Measurements from ENCODE around the gene TOR1B.

TOR1B gene

DNA sequence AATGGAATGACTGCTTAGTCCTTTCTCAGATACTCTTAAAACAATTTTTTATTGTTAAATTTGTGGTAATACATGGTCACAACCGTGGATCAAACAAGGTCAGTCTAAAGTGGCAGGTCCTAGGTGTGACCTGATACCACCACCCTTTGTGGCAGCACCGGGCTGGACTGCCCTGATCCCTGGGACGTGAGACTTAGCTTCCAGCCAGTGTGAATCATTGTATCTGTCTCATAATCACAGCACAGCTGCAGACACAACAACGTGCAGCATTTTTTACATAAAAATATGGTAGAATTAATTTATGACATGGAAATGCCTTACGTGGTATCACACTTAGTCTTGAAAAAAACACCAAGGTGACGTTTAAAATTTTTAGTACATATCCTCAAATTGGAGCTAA is 7.8 kb downstream of the TOR1B start:
- Histone ChIP-seq H3K9me3 (ENCODE audit: control insufficient read depth, insufficient read depth, low read depth, low read length) (no peaks in the 10 kb centered on the region), H3K4me1 (ENCODE audit: control insufficient read depth, insufficient read depth, low read length) (no peaks in the 10 kb centered on the region), H3K36me3 (ENCODE audit: control insufficient read depth in 2 of 2, insufficient read depth in 1 of 2, low read length in 2 of 2) (peaks cover 10 to 90% of the 10 kb centered on the region in 2 experiments; a peak in 2 of 3 replicates), H3K4me3 (ENCODE audit: low read depth, low read length) (no peak overlapping the region), H3K27ac (ENCODE audit: extremely low read depth, low read depth, low read length) (no peak overlapping the region)
- POLR2A ChIA-PET: interaction anchor here (0.9 to 3.0 kb wide), 4 partner anchors 8 to 24 kb away, joined by 4 to 12 read pairs (median 9); partner anchors contain the start of genes C9orf78, TOR1A and USP20
- no peak for TF ChIP-seq OVOL3 (tag by site-specific recombination; IDR thresholded peaks at IDR 0.05)
- no peak for TF ChIP-seq ZNF404 (tag by site-specific recombination; IDR thresholded peaks at IDR 0.05)
- TF ChIP-seq, protein P1, sequence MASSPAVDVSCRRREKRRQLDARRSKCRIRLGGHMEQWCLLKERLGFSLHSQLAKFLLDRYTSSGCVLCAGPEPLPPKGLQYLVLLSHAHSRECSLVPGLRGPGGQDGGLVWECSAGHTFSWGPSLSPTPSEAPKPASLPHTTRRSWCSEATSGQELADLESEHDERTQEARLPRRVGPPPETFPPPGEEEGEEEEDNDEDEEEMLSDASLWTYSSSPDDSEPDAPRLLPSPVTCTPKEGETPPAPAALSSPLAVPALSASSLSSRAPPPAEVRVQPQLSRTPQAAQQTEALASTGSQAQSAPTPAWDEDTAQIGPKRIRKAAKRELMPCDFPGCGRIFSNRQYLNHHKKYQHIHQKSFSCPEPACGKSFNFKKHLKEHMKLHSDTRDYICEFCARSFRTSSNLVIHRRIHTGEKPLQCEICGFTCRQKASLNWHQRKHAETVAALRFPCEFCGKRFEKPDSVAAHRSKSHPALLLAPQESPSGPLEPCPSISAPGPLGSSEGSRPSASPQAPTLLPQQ (tag by site-specific recombination; IDR thresholded peaks at IDR 0.05): no peak
- no peak for TF ChIP-seq ZNF155 (tag by site-specific recombination; IDR thresholded peaks at IDR 0.05)
- TF ChIP-seq, protein P2, sequence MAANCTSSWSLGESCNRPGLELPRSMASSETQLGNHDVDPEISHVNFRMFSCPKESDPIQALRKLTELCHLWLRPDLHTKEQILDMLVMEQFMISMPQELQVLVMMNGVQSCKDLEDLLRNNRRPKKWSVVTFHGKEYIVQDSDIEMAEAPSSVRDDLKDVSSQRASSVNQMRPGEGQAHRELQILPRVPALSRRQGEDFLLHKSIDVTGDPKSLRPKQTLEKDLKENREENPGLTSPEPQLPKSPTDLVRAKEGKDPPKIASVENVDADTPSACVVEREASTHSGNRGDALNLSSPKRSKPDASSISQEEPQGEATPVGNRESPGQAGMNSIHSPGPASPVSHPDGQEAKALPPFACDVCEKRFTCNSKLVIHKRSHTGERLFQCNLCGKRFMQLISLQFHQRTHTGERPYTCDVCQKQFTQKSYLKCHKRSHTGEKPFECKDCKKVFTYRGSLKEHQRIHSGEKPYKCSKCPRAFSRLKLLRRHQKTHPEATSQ (tag by site-specific recombination; IDR thresholded peaks at IDR 0.05): no peak
- CTCF ChIA-PET: interaction anchor here (0.6 to 0.7 kb wide), 2 partner anchors 428 to 512 kb away, joined by 3 to 4 read pairs; no protein-coding TSS in a partner anchor

DNA sequence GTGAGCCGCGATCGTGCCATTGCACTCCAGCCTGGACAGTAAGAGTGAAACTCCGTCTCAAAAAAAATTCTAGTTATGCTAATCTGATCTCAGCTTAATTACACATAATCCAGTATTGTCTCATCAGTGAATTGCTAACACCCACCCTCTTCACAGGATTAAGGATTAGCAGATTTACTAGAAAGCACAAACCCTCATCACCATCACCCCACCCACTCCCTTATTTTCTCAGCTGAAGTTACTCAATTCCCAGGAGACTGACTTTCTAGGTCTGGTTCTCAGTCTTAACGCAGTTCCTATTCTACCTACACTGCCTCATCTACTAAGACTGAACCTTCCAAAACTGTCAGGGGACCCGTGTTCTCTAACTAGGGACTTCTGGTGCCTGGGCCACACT is 9.0 kb downstream of the TOR1B start:
- Histone ChIP-seq H3K36me3 (ENCODE audit: control insufficient read depth in 2 of 2, insufficient read depth in 1 of 2, low read length in 2 of 2) (peaks cover 9 to 90% of the 10 kb centered on the region in 2 experiments; a peak in 2 of 3 replicates), H3K4me3 (ENCODE audit: low read depth, low read length) (no peak overlapping the region), H3K9me3 (ENCODE audit: control insufficient read depth, insufficient read depth, low read depth, low read length) (no peaks in the 10 kb centered on the region), H3K27ac (ENCODE audit: extremely low read depth, low read depth, low read length) (no peak overlapping the region), H3K4me1 (ENCODE audit: control insufficient read depth, insufficient read depth, low read length) (no peaks in the 10 kb centered on the region)
- CTCF ChIA-PET: interaction anchor here (0.6 to 1.4 kb wide), 4 partner anchors 21 to 1115 kb away, joined by 3 to 4 read pairs (median 3); no protein-coding TSS in a partner anchor
- POLR2A ChIA-PET: interaction anchor here (0.5 to 3.0 kb wide), 5 partner anchors 8 to 606 kb away, joined by 3 to 12 read pairs (median 6); partner anchors contain the start of genes C9orf78, TOR1A and USP20
- TF ChIP-seq, protein P3, sequence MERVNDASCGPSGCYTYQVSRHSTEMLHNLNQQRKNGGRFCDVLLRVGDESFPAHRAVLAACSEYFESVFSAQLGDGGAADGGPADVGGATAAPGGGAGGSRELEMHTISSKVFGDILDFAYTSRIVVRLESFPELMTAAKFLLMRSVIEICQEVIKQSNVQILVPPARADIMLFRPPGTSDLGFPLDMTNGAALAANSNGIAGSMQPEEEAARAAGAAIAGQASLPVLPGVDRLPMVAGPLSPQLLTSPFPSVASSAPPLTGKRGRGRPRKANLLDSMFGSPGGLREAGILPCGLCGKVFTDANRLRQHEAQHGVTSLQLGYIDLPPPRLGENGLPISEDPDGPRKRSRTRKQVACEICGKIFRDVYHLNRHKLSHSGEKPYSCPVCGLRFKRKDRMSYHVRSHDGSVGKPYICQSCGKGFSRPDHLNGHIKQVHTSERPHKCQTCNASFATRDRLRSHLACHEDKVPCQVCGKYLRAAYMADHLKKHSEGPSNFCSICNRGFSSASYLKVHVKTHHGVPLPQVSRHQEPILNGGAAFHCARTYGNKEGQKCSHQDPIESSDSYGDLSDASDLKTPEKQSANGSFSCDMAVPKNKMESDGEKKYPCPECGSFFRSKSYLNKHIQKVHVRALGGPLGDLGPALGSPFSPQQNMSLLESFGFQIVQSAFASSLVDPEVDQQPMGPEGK (tag by site-specific recombination; IDR thresholded peaks at IDR 0.05): no peak
- TF ChIP-seq SALL2 (tag by site-specific recombination; IDR thresholded peaks at IDR 0.05; ENCODE audit: borderline replicate concordance) (no peak), ZFHX2 (tag by site-specific recombination; conservative IDR thresholded peaks at IDR 0.05) (peak; percentile 38), GLI2 (tag by site-specific recombination; IDR thresholded peaks at IDR 0.05; ENCODE audit: borderline replicate concordance, low read depth) (no peak), ZNF48 (tag by site-specific recombination; IDR thresholded peaks at IDR 0.05) (no peak), MZF1 (tag by site-specific recombination; IDR thresholded peaks at IDR 0.05; ENCODE audit: borderline replicate concordance) (no peak), GLIS1 (tag by site-specific recombination; IDR thresholded peaks at IDR 0.05) (no peak), ZNF184 (tag by site-specific recombination; IDR thresholded peaks at IDR 0.05) (no peak), ZNF394 (tag by site-specific recombination; IDR thresholded peaks at IDR 0.05; ENCODE audit: borderline replicate concordance) (no peak)
- TF ChIP-seq, protein P4, sequence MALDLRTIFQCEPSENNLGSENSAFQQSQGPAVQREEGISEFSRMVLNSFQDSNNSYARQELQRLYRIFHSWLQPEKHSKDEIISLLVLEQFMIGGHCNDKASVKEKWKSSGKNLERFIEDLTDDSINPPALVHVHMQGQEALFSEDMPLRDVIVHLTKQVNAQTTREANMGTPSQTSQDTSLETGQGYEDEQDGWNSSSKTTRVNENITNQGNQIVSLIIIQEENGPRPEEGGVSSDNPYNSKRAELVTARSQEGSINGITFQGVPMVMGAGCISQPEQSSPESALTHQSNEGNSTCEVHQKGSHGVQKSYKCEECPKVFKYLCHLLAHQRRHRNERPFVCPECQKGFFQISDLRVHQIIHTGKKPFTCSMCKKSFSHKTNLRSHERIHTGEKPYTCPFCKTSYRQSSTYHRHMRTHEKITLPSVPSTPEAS (tag by site-specific recombination; IDR thresholded peaks at IDR 0.05): no peak
- TF ChIP-seq, protein P5, sequence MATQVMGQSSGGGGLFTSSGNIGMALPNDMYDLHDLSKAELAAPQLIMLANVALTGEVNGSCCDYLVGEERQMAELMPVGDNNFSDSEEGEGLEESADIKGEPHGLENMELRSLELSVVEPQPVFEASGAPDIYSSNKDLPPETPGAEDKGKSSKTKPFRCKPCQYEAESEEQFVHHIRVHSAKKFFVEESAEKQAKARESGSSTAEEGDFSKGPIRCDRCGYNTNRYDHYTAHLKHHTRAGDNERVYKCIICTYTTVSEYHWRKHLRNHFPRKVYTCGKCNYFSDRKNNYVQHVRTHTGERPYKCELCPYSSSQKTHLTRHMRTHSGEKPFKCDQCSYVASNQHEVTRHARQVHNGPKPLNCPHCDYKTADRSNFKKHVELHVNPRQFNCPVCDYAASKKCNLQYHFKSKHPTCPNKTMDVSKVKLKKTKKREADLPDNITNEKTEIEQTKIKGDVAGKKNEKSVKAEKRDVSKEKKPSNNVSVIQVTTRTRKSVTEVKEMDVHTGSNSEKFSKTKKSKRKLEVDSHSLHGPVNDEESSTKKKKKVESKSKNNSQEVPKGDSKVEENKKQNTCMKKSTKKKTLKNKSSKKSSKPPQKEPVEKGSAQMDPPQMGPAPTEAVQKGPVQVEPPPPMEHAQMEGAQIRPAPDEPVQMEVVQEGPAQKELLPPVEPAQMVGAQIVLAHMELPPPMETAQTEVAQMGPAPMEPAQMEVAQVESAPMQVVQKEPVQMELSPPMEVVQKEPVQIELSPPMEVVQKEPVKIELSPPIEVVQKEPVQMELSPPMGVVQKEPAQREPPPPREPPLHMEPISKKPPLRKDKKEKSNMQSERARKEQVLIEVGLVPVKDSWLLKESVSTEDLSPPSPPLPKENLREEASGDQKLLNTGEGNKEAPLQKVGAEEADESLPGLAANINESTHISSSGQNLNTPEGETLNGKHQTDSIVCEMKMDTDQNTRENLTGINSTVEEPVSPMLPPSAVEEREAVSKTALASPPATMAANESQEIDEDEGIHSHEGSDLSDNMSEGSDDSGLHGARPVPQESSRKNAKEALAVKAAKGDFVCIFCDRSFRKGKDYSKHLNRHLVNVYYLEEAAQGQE (tag by site-specific recombination; IDR thresholded peaks at IDR 0.05): no peak
- TF ChIP-seq, protein P6, sequence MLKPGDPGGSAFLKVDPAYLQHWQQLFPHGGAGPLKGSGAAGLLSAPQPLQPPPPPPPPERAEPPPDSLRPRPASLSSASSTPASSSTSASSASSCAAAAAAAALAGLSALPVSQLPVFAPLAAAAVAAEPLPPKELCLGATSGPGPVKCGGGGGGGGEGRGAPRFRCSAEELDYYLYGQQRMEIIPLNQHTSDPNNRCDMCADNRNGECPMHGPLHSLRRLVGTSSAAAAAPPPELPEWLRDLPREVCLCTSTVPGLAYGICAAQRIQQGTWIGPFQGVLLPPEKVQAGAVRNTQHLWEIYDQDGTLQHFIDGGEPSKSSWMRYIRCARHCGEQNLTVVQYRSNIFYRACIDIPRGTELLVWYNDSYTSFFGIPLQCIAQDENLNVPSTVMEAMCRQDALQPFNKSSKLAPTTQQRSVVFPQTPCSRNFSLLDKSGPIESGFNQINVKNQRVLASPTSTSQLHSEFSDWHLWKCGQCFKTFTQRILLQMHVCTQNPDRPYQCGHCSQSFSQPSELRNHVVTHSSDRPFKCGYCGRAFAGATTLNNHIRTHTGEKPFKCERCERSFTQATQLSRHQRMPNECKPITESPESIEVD (tag by site-specific recombination; IDR thresholded peaks at IDR 0.05): no peak
- TF ChIP-seq, protein P7, sequence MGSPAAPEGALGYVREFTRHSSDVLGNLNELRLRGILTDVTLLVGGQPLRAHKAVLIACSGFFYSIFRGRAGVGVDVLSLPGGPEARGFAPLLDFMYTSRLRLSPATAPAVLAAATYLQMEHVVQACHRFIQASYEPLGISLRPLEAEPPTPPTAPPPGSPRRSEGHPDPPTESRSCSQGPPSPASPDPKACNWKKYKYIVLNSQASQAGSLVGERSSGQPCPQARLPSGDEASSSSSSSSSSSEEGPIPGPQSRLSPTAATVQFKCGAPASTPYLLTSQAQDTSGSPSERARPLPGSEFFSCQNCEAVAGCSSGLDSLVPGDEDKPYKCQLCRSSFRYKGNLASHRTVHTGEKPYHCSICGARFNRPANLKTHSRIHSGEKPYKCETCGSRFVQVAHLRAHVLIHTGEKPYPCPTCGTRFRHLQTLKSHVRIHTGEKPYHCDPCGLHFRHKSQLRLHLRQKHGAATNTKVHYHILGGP (tag by site-specific recombination; IDR thresholded peaks at IDR 0.05): peak; percentile 89
- TF ChIP-seq, protein P8, sequence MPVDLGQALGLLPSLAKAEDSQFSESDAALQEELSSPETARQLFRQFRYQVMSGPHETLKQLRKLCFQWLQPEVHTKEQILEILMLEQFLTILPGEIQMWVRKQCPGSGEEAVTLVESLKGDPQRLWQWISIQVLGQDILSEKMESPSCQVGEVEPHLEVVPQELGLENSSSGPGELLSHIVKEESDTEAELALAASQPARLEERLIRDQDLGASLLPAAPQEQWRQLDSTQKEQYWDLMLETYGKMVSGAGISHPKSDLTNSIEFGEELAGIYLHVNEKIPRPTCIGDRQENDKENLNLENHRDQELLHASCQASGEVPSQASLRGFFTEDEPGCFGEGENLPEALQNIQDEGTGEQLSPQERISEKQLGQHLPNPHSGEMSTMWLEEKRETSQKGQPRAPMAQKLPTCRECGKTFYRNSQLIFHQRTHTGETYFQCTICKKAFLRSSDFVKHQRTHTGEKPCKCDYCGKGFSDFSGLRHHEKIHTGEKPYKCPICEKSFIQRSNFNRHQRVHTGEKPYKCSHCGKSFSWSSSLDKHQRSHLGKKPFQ (tag by site-specific recombination; IDR thresholded peaks at IDR 0.05): no peak
